GM12878 (cell line): ENCODE measurements around the gene AREG. TPM values are rescaled to one million over a fixed set of nuclear protein-coding genes. Genes with fewer than 3 reads are reported as not detected.

Source experiments
- ATAC-seq: fragments of 200-7000 bp; cut with Tn5 transposase; 3 replicates; pipeline ENCODE4 v1.9.1; 2020; ENCODE audit warnings: mild to moderate bottlenecking, moderate library complexity
- BruUV-seq: library from RNA; stranded (reverse); fragments of 400-500 nt; replicated peaks from 2 replicates; lab custom pipeline; 2021; lab: Mats Ljungman, UMichigan
- CTCF ChIA-PET: fragments of 300-600 bp; sonication (Branson Sonifier 250); formaldehyde crosslinking; extraction: SDS; loops from one replicate; lab custom pipeline; 2021; ENCODE audit warnings: inconsistent platforms; lab: Yijun Ruan, JAX
- POLR2A ChIA-PET: fragments of 350-600 bp; formaldehyde crosslinking; extraction: SDS; loops from one replicate; lab custom pipeline; 2021; ENCODE audit warnings: inconsistent platforms; lab: Charles Lee
- RAD21 ChIA-PET: fragments of 300-600 bp; sonication (Branson Sonifier 250); formaldehyde crosslinking; loops from one replicate; lab custom pipeline; 2023; ENCODE audit warnings: antibody characterized with exemption; ENCODE audit not compliant: unreplicated experiment; lab: Charles Lee
- SMC1A ChIA-PET: fragments of 300-600 bp; sonication (Branson Sonifier 250); formaldehyde crosslinking; loops from one replicate; lab custom pipeline; 2023; ENCODE audit not compliant: unreplicated experiment, uncharacterized antibody; lab: Charles Lee
- DNase-seq: peaks from one replicate; pipeline ENCODE4 v3.0.0-alpha.2; 2011; ENCODE audit warnings: low read depth, low spot score
- FAIRE-seq: peaks from 3 replicates; lab custom pipeline; 2011; peaks lifted over from hg19 to GRCh38; lab: Jason Lieb, UNC
- H2AFZ ChIP-seq: 2 replicates; pipeline ENCODE4 v1.6.0; 2011; ENCODE audit warnings: low read depth, low read length, control low read depth; ENCODE audit not compliant: control insufficient read depth
- H3K27ac ChIP-seq: 2 replicates; pipeline ENCODE4 v1.5.1; 2011; ENCODE audit warnings: control low read depth; ENCODE audit not compliant: control insufficient read depth, insufficient read depth
- H3K27me3 ChIP-seq, 2 experiments: replicated peaks in 1 of 2; 2 replicates each; pipeline versions ENCODE4 v1.6.0 to v1.6.1; 2011; ENCODE audit warnings: low read length in 1 of 2; ENCODE audit not compliant: control insufficient read depth in 2 of 2, insufficient read depth in 2 of 2
- H3K36me3 ChIP-seq, 2 experiments: 2 replicates each; pipeline ENCODE4 v1.5.1; 2011; ENCODE audit warnings: low read length in 1 of 2; ENCODE audit not compliant: control insufficient read depth in 2 of 2, insufficient read depth in 2 of 2
- H3K4me1 ChIP-seq: 2 replicates; pipeline ENCODE4 v1.6.1; 2011; ENCODE audit warnings: mild to moderate bottlenecking, low read length, moderate library complexity, mixed read lengths; ENCODE audit not compliant: control insufficient read depth, insufficient read depth
- H3K4me2 ChIP-seq: 2 replicates; pipeline ENCODE4 v1.6.0; 2011; ENCODE audit warnings: control low read depth; ENCODE audit not compliant: control insufficient read depth, insufficient read depth
- H3K4me3 ChIP-seq: fragments of 200-600 bp; sonication (generic); 2 replicates; pipeline ENCODE4 v1.5.1; 2016
- H3K79me2 ChIP-seq: 2 replicates; pipeline ENCODE4 v1.6.0; 2011; ENCODE audit warnings: low read length; ENCODE audit not compliant: control insufficient read depth, insufficient read depth
- H3K9ac ChIP-seq: 2 replicates; pipeline ENCODE4 v1.8.0; 2011; ENCODE audit warnings: low read length, control low read depth, mixed read lengths; ENCODE audit not compliant: control insufficient read depth, insufficient read depth
- H3K9me3 ChIP-seq: replicated peaks from 3 replicates; pipeline ENCODE4 v1.5.1; 2011; ENCODE audit warnings: mild to moderate bottlenecking, low read length; ENCODE audit not compliant: control insufficient read depth, insufficient read depth
- H4K20me1 ChIP-seq: 2 replicates; pipeline ENCODE4 v1.6.0; 2011; ENCODE audit not compliant: control insufficient read depth, insufficient read depth
- BMI1 ChIP-seq: fragments of 450-650 bp; IDR thresholded peaks from 2 replicates; pipeline ENCODE4 v1.6.1; 2016; ENCODE audit warnings: mild to moderate bottlenecking, moderate library complexity, borderline replicate concordance
- NFYB ChIP-seq: IDR thresholded peaks from 2 replicates; pipeline ENCODE4 v1.6.1; 2011; ENCODE audit warnings: low read depth, mild to moderate bottlenecking, low read length, improper control_type of control experiment, moderate library complexity; ENCODE audit not compliant: insufficient read depth
- RAD21 ChIP-seq: IDR thresholded peaks from 2 replicates; pipeline ENCODE4 v1.6.1; 2011; ENCODE audit warnings: mild to moderate bottlenecking, low read depth, low read length, moderate library complexity; ENCODE audit not compliant: insufficient read depth
- RAD51 ChIP-seq: fragments of 450-650 bp; IDR thresholded peaks from 2 replicates; pipeline ENCODE4 v1.6.1; 2016; ENCODE audit warnings: moderate library complexity, mild to moderate bottlenecking, inconsistent platforms
- SP1 ChIP-seq: IDR thresholded peaks from one replicate; pipeline ENCODE4 v1.6.1; 2011; ENCODE audit warnings: low read depth, low read length
- SPI1 ChIP-seq: IDR thresholded peaks from 2 replicates; pipeline ENCODE4 v1.6.1; 2011; ENCODE audit warnings: low read depth, mild to moderate bottlenecking, low read length, moderate library complexity, borderline replicate concordance; ENCODE audit not compliant: insufficient read depth
- TAF1 ChIP-seq: IDR thresholded peaks from 2 replicates; pipeline ENCODE4 v1.6.1; 2011; ENCODE audit warnings: mild to moderate bottlenecking, low read depth, low read length, borderline replicate concordance
- WGBS: methylation state at CpG from one replicate; pipeline ENCODE4 v1.1.6; 2016; ENCODE audit warnings: low lambda C conversion rate; ENCODE audit not compliant: insufficient replicate concordance, insufficient coverage; ENCODE audit errors: missing lambda C conversion rate; 5-methylcytosine and 5-hydroxymethylcytosine counted together
- in situ Hi-C: fragments of 300-500 bp; cut with MboI; formaldehyde crosslinking; loops from 9 replicates; pipeline ENCODE4 v1.14.3; 2018; ENCODE audit warnings: mixed read lengths
- intact Hi-C: fragments of 100-400 bp; cut with micrococcal nuclease; formaldehyde crosslinking; loops from one replicate; pipeline ENCODE4 v1.14.2; 2022; ENCODE audit not compliant: unreplicated experiment
- polyA plus RNA-seq, 11 experiments: library from polyadenylated mRNA; depleted of rRNA in 4 of 11; unstranded in 6 of 11; stranded (reverse) in 5 of 11; fragments of >200 nt; fragmentation: Nextera tagmentation in 4 of 11; fragmentation: Illumina TruSeq in 1 of 11; extraction: Ambion mirVana in 4 of 11; extraction: Trizol in 1 of 11; gene quantifications; 1 replicate in 1 of 11; 2 replicates in 10 of 11; pipeline versions ENCODE4 v1.2.1 to v1.2.3, GENCODE V29; 2011 to 2016; ENCODE audit warnings: inconsistent platforms in 2 of 11, missing spikeins in 2 of 11, low read depth in 1 of 11
- total RNA-seq, 4 experiments: library from RNA; depleted of rRNA in 3 of 4; stranded (reverse); fragments of >200 nt in 3 of 4; fragmentation: Illumina TruSeq in 1 of 4; extraction: Trizol in 1 of 4; gene quantifications; 2 replicates each; pipeline versions ENCODE4 v1.2.1 to v1.2.3, GENCODE V29; 2013 to 2021
- TF ChIP-seq, protein P1 (sequence below): IDR thresholded peaks from 2 replicates; pipeline ENCODE4 v1.6.1; 2012; ENCODE audit warnings: low read length, inconsistent platforms

Gene AREG
- total and polyA plus RNA-seq, 10 of the 15 experiments (the other 5 are each of a cell fraction or from before 2014, with no cell fraction given), result 0.25 to 0.37 TPM; not detected in 8

DNA sequence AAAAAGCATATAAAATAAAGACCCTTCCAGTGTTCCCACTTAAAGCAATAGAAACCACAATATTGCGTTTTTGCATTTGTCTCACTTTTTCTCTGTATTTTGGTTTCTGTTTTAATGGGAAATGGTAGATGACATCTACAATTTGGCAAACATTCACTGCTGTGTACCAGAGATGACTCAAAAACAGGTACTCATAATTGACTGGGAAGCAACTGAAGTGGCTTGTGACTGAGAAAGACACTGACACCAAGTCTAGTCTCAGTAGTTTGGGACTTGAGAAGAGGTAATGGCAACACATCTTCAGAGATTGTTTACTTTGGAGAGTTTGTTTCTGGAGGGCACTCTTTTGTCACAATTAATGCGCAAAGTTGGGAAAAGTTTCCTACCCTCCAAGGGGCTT lies 42.0 kb downstream of the AREG start:
- no peak for DNase-seq
- H3K4me2 ChIP-seq, result no peak overlapping the region
- intact Hi-C loops (no loop called here), in situ Hi-C loops (no loop called here)
- H3K79me2 ChIP-seq, result no peaks in the 10 kb centered on the region
- ATAC-seq, result no peak
- no peak overlapping the region for H3K4me3 ChIP-seq
- H3K27me3 ChIP-seq, result no peaks in the 10 kb centered on the region
- ChIA-PET SMC1A (no interaction called here), RAD21 (no interaction called here), POLR2A (no interaction called here)
- BruUV-seq, result no TSS peak
- no peak overlapping the region for H3K9ac ChIP-seq
- no peak for FAIRE-seq
- no peaks in the 10 kb centered on the region for H3K4me1 ChIP-seq
- TF ChIP-seq RAD51 (no peak), SP1 (no peak), TAF1 (no peak), SPI1 (no peak), RAD21 (no peak), NFYB (no peak), BMI1 (no peak)
- TF ChIP-seq, protein P1, sequence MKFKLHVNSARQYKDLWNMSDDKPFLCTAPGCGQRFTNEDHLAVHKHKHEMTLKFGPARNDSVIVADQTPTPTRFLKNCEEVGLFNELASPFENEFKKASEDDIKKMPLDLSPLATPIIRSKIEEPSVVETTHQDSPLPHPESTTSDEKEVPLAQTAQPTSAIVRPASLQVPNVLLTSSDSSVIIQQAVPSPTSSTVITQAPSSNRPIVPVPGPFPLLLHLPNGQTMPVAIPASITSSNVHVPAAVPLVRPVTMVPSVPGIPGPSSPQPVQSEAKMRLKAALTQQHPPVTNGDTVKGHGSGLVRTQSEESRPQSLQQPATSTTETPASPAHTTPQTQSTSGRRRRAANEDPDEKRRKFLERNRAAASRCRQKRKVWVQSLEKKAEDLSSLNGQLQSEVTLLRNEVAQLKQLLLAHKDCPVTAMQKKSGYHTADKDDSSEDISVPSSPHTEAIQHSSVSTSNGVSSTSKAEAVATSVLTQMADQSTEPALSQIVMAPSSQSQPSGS, result no peak
- TF ChIP-seq, all 136 proteins: peak for 0
- H4K20me1 ChIP-seq, result no peaks in the 10 kb centered on the region
- CTCF ChIA-PET, result no interaction called here
- no peak overlapping the region for H2AFZ ChIP-seq
- no peaks in the 10 kb centered on the region for H3K36me3 ChIP-seq
- H3K9me3 ChIP-seq, result no peaks in the 10 kb centered on the region
- H3K27ac ChIP-seq, result no peak overlapping the region
- WGBS, result 47% methylated on average over 2 of the region's 2 CpGs
